Ovary (tissue), 3 donors: ENCODE results near the gene MIEF2.

Experiments
- CTCF ChIP-seq, 3 donors: fragments of 450-650 bp in 2 of 3; fragments of 200-600 bp in 1 of 3; IDR thresholded peaks; one replicate each; pipeline versions ENCODE4 v1.5.1 to v1.8.0; 2016 to 2022; ENCODE audit warnings: antibody characterized with exemption in 3 of 3, mild to moderate bottlenecking in 1 of 3
- EP300 ChIP-seq: sonication (generic); formaldehyde crosslinking; IDR thresholded peaks from one replicate; pipeline ENCODE4 v1.6.1; 2017; ENCODE audit warnings: antibody characterized with exemption
- POLR2A ChIP-seq: fragments of 450-650 bp; IDR thresholded peaks from one replicate; pipeline ENCODE4 v1.6.1; 2017; ENCODE audit warnings: antibody characterized with exemption, mild to moderate bottlenecking, moderate library complexity
- donor health status: DM: no; HTN: no; CAD: no.

GRCh38 chr17:18300725-18301480, 40.4 kb downstream of the MIEF2 start:
- TF ChIP-seq CTCF (IDR thresholded peaks at IDR 0.05), result no peak
- TF ChIP-seq POLR2A, result no peak
- no peak for TF ChIP-seq EP300
